Activated B cell treated with CpG ODN at 0.5 μM for 24 hours (primary cell): Measurements from ENCODE around the gene FAM240A. TPM values are rescaled to one million over a fixed set of nuclear protein-coding genes. Genes with fewer than 3 reads are reported as not detected.

Experiments used
- ATAC-seq: fragments of 200-7000 bp; cut with Tn5 transposase; one replicate; pipeline ENCODE4 v1.10.0; 2021; ENCODE audit warnings: low read depth, mild to moderate bottlenecking, moderate library complexity
- CTCF ChIA-PET: fragments of 350-600 bp; sonication (Branson Sonifier 250); formaldehyde crosslinking; loops from one replicate; lab custom pipeline; 2021; ENCODE audit warnings: antibody characterized with exemption; lab: Charles Lee
- POLR2A ChIA-PET: fragments of 350-600 bp; sonication (Branson Sonifier 250); formaldehyde crosslinking; loops from one replicate; lab custom pipeline; 2021; ENCODE audit warnings: antibody characterized with exemption; lab: Charles Lee
- DNase-seq: peaks from one replicate; pipeline ENCODE4 v3.0.0; 2022
- H3K27ac Mint-ChIP-seq: one replicate; pipeline ENCODE4 v1.8.0; 2020; ENCODE audit warnings: mixed read lengths
- H3K27me3 Mint-ChIP-seq: one replicate; pipeline ENCODE4 v1.8.0; 2021; ENCODE audit warnings: mixed read lengths
- H3K36me3 Mint-ChIP-seq: one replicate; pipeline ENCODE4 v1.8.0; 2021; ENCODE audit warnings: low read depth, mixed read lengths
- H3K4me1 Mint-ChIP-seq: one replicate; pipeline ENCODE4 v1.8.0; 2021; ENCODE audit warnings: mixed read lengths
- H3K4me3 Mint-ChIP-seq: one replicate; pipeline ENCODE4 v1.8.0; 2020; ENCODE audit warnings: mild to moderate bottlenecking, mixed read lengths
- H3K9me3 Mint-ChIP-seq: one replicate; pipeline ENCODE4 v1.8.0; 2020; ENCODE audit warnings: mixed read lengths
- intact Hi-C: fragments of 100-400 bp; cut with micrococcal nuclease; formaldehyde crosslinking; loops from one replicate; pipeline ENCODE4 v1.15.1; 2024
- total RNA-seq: library from RNA; stranded (reverse); gene quantifications from 2 replicates; pipeline ENCODE4 v1.2.3, GENCODE V29; 2022
- TF ChIP-seq, protein P1 (sequence below): fragments of 200-600 bp; IDR thresholded peaks from one replicate; pipeline ENCODE4 v1.8.0; 2022; ENCODE audit warnings: antibody characterized with exemption, mild to moderate bottlenecking

Gene FAM240A
- total RNA-seq, 1 donor from 2014 or later: not detected

DNA sequence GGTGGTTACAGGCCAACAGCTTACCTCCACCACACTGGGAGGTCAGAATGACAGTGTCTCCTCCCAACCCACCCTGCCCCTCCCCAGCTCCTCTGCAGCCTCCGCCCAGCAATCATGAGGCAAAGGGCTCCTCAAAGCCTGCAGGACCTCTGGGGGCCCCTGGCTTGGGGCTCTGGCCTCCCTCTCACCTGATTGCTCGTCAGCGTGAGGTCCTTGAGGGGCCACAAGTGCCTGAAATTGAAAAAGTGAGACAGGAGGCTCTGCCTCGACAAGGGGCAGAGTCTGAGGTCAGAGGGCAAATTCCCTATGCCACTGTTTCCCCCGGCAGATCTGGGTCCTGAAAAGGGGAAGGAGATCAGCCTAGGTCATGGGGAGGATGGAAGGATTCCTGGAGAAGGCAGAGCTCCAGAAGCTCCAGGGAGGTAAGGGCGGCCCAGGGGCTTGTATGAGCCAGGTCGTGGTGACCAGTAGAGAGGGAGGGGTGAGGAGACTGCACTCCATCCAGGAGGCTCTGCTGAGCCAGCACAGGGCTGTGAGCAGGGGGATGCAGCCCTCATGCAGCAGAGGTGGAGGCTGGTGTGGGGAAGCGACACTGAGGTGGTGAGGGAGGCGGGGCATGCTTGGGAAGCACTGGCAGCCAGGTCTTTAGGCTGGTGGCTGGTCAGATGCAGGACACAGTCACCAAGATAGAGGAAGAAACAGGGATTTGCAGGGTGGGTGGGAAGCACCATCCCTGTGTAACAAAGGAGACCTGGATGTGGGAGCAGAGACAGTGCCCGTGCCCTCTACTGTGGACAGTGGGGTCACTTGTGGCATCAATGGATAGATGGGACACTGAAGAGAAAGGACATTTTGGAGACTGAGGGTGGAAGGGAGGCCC is 61.1 kb downstream of the FAM240A start:
- Mint-ChIP-seq H3K9me3 (no peaks in the 10 kb centered on the region), H3K4me1 (no peaks in the 10 kb centered on the region), H3K36me3 (no peaks in the 10 kb centered on the region), H3K27ac (no peak overlapping the region), H3K4me3 (no peak overlapping the region), H3K27me3 (peaks cover 8% of the 10 kb centered on the region)
- ATAC-seq (no peak), DNase-seq (no peak)
- intact Hi-C loops: no loop called here
- TF ChIP-seq, protein P1, sequence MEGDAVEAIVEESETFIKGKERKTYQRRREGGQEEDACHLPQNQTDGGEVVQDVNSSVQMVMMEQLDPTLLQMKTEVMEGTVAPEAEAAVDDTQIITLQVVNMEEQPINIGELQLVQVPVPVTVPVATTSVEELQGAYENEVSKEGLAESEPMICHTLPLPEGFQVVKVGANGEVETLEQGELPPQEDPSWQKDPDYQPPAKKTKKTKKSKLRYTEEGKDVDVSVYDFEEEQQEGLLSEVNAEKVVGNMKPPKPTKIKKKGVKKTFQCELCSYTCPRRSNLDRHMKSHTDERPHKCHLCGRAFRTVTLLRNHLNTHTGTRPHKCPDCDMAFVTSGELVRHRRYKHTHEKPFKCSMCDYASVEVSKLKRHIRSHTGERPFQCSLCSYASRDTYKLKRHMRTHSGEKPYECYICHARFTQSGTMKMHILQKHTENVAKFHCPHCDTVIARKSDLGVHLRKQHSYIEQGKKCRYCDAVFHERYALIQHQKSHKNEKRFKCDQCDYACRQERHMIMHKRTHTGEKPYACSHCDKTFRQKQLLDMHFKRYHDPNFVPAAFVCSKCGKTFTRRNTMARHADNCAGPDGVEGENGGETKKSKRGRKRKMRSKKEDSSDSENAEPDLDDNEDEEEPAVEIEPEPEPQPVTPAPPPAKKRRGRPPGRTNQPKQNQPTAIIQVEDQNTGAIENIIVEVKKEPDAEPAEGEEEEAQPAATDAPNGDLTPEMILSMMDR: no peak
- ChIA-PET CTCF (interaction anchor here (1.2 kb wide), 1 partner anchor 185 kb away, joined by 4 read pairs; no protein-coding TSS in a partner anchor), POLR2A (no interaction called here)

- H3K4me1 Mint-ChIP-seq: no peaks in the 10 kb centered on the region
- peaks cover 8% of the 10 kb centered on the region for H3K27me3 Mint-ChIP-seq
- no peak for ATAC-seq
- no peak for DNase-seq
- no peaks in the 10 kb centered on the region for H3K36me3 Mint-ChIP-seq
- H3K27ac Mint-ChIP-seq: no peak overlapping the region
- no peaks in the 10 kb centered on the region for H3K9me3 Mint-ChIP-seq
- TF ChIP-seq, protein P1: no peak
- POLR2A ChIA-PET: no interaction called here
- CTCF ChIA-PET: no interaction called here
- H3K4me3 Mint-ChIP-seq: no peak overlapping the region
- intact Hi-C loops: no loop called here
Measured at GRCh38 chr3:46674031-46674845, 61.9 kb downstream of the FAM240A start.

DNA sequence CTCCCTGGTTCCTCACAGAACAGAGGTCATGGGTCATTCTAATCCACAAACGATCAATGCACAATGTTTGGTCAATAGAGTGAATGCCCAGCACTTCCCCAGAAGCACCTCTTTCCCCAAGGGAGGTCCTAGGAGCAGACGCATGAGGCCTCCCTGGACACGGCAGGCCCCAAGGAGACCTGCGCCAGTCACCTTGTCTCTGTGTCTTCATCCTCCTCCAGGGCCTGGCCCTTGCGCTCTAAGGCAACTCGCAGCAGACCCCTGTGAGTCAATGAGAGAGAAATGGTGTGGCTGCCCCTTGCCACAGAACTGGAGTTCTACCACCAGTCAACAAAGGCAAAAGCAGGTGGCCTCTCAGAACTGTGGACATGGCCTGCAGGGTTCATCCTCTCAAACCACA is 63.1 kb downstream of the FAM240A start:
- intact Hi-C loops: no loop called here
- no peaks in the 10 kb centered on the region for H3K4me1 Mint-ChIP-seq
- ATAC-seq (no peak), DNase-seq (no peak)
- no peak overlapping the region for H3K27ac Mint-ChIP-seq
- ChIA-PET CTCF (no interaction called here), POLR2A (no interaction called here)
- H3K9me3 Mint-ChIP-seq: no peaks in the 10 kb centered on the region
- no peak overlapping the region for H3K4me3 Mint-ChIP-seq
- H3K36me3 Mint-ChIP-seq: no peaks in the 10 kb centered on the region
- H3K27me3 Mint-ChIP-seq: peaks cover 8% of the 10 kb centered on the region
- TF ChIP-seq, protein P1: no peak

Other genes with a start within 250 kb of the FAM240A start
- 0.27 and 0.55 TPM in 2 replicates for gene CCR5, start 241.6 kb upstream of the FAM240A start, total RNA-seq
- 1.9 TPM in 2 replicates for gene CCRL2, start 205.3 kb upstream of the FAM240A start, total RNA-seq
- 0.10 TPM in 1 of 2 replicates, not detected in the other for gene LTF, start 147.6 kb upstream of the FAM240A start, total RNA-seq
- not detected in 2 replicates for gene RTP3, start 114.5 kb upstream of the FAM240A start, total RNA-seq
- gene LRRC2, start 46.2 kb upstream of the FAM240A start, total RNA-seq: not detected in 2 replicates
- gene ALS2CL, start 81.2 kb downstream of the FAM240A start, total RNA-seq: 1.6 and 1.8 TPM in 2 replicates
- 0.39 and 0.44 TPM in 2 replicates for gene TMIE, start 88.9 kb downstream of the FAM240A start, total RNA-seq
- not detected in 2 replicates for gene PRSS50, start 105.3 kb downstream of the FAM240A start, total RNA-seq